Testis (tissue), 3 donors: Measurements from ENCODE around the gene B3GALT4. TPM values are rescaled to one million over a fixed set of nuclear protein-coding genes. Genes with fewer than 3 reads are reported as not detected.
"Not testable (repeated sequence)": the region's sequence is repeated elsewhere in the genome, so short reads cannot be mapped to it uniquely, and the experiment has no call there.

Source experiments
- DNase-seq: peaks from one replicate; pipeline ENCODE4 v3.0.0-alpha.2; 2019
- H3K27ac ChIP-seq, 2 donors: fragments of 200-600 bp; sonication (generic); one replicate each; pipeline ENCODE4 v1.5.1; 2019
- H3K27me3 ChIP-seq: fragments of 200-600 bp; sonication (generic); one replicate; pipeline ENCODE4 v1.5.1; 2019
- H3K36me3 ChIP-seq: fragments of 200-600 bp; sonication (generic); one replicate; pipeline ENCODE4 v1.5.1; 2017; ENCODE audit warnings: low read depth; ENCODE audit errors: missing control alignments
- H3K4me1 ChIP-seq: fragments of 200-600 bp; sonication (generic); one replicate; pipeline ENCODE4 v1.5.1; 2019
- H3K4me3 ChIP-seq, 2 donors: fragments of 200-600 bp; sonication (generic); one replicate each; pipeline ENCODE4 v1.5.1; 2017 to 2019
- H3K9me3 ChIP-seq: fragments of 200-600 bp; sonication (generic); one replicate; pipeline ENCODE4 v1.5.1; 2017
- CTCF ChIP-seq, 3 experiments: fragments of 450-650 bp in 2 of 3; fragments of 200-600 bp in 1 of 3; sonication (generic) in 1 of 3; IDR thresholded peaks; one replicate each; pipeline ENCODE4 v1.5.1; 2016 to 2019; ENCODE audit warnings: antibody characterized with exemption in 3 of 3, mild to moderate bottlenecking in 2 of 3, moderate library complexity in 1 of 3
- POLR2A ChIP-seq: fragments of 450-650 bp; IDR thresholded peaks from one replicate; pipeline ENCODE4 v1.6.1; 2017; ENCODE audit warnings: antibody characterized with exemption, mild to moderate bottlenecking, moderate library complexity
- WGBS, 2 donors: methylation state at CpG; one replicate each; pipeline ENCODE4 v1.1.5; 2018; 5-methylcytosine and 5-hydroxymethylcytosine counted together
- intact Hi-C: fragments of 100-400 bp; cut with DNase I; formaldehyde crosslinking; loops from one replicate; pipeline ENCODE4 v1.15.1; 2023; ENCODE audit warnings: low total_unique reads
- polyA plus RNA-seq: library from polyadenylated mRNA; stranded (reverse); fragments of 350-450 nt; fragmentation: Illumina TruSeq; extraction: RNeasy Lipid Tissue Mini Kit (QIAGEN cat#74804); gene quantifications from one replicate; pipeline ENCODE4 v1.2.3, GENCODE V29; 2014; ENCODE audit warnings: low read depth, low replicate concordance; ENCODE audit not compliant: insufficient read depth
- total RNA-seq, 2 donors: library from RNA; depleted of rRNA; stranded (reverse); fragments of >200 nt; gene quantifications; one replicate each; pipeline ENCODE4 v1.2.3, GENCODE V29; 2016

The B3GALT4 gene
- total and polyA plus RNA-seq, 3 donors from 2014 or later, result 18.0 to 55.4 (median 18.3) TPM

GRCh38 chr6:33278810-33279209 lies 1.9 kb downstream of the B3GALT4 start:
- peaks cover 20% of the 10 kb centered on the region for H3K4me1 ChIP-seq

DNA sequence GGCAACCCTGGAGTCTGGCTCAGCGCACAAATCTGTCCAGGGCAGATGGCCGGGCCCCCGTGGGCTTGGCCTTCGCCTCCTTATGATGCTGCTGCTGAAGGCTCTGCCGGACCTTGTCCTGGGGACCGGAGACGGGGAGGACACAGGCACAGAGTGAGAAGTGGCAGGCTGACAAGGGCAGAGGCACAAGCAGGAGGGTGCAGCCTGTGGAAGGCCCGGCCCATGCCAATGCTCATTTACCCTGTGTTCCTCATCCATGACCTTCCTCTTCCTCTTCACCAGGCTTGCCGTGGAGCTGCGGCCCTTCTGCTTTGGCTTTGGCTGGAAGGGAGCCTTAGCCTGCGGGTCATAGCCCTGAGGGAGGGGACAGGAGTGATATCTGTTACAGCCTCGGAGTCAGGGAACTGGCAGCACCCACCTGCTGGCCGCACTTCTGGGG lies 2.4 kb downstream of the B3GALT4 start:
- peaks cover 18% of the 10 kb centered on the region for H3K4me1 ChIP-seq
- intact Hi-C loops, result no loop called here
- WGBS, 2 donors, result 67 to 69% methylated on average over 5 to 13 of the region's 13 CpGs

More at GRCh38 chr6:33278810-33279209, 1.9 kb downstream of the B3GALT4 start:
- no peaks in the 10 kb centered on the region for H3K36me3 ChIP-seq
- H3K27me3 ChIP-seq, result no peaks in the 10 kb centered on the region
- intact Hi-C loops, result no loop called here
- no peak for DNase-seq
- TF ChIP-seq CTCF (IDR thresholded peaks at IDR 0.05) (no peak), POLR2A (no peak)
- no peak overlapping the region for H3K4me3 ChIP-seq
- no peaks in the 10 kb centered on the region for H3K9me3 ChIP-seq
- no peak overlapping the region for H3K27ac ChIP-seq
- 80 to 83% methylated on average over 3 of the region's 3 CpGs for WGBS, 2 donors

DNA sequence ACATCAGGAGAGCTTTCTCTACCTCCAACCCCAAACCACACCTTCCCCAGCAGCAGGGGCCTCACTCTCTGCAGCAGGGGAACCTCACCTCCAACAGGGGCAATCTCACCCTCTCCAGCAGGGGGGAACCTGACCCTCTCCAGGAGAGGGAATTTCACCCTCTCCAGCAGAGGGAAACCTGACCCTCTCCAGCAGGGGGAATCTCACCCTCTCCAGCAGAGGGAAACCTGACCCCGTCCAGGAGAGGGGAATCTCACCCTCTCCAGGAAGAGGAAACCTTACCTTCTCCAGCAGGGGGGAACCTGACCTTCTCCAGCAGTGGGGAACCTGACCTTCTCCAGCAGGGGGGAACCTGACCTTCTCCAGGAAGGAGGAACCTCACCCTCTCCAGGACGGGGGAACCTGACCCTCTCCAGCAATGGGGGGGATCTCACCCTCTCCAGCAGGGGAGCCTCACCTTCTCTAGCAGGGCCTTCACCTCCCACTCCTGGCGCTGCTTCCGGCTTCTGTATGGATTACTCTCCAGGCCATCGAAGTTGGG lies 3.1 kb downstream of the B3GALT4 start:
- WGBS, 2 donors, result 33 to 64% methylated on average over 1 to 5 of the region's 5 CpGs
- no peak overlapping the region for H3K4me3 ChIP-seq
- no peak overlapping the region for H3K27ac ChIP-seq
- intact Hi-C loops, result no loop called here
- no peaks in the 10 kb centered on the region for H3K27me3 ChIP-seq
- TF ChIP-seq CTCF (IDR thresholded peaks at IDR 0.05), result peak; percentile 14 to 32 (median 22)
- TF ChIP-seq POLR2A, result no peak
- no peaks in the 10 kb centered on the region for H3K36me3 ChIP-seq
- H3K4me1 ChIP-seq, result peaks cover 13% of the 10 kb centered on the region
- no peak for DNase-seq
- no peaks in the 10 kb centered on the region for H3K9me3 ChIP-seq

More for the DNA sequence above, 2.4 kb downstream of the B3GALT4 start:
- Histone ChIP-seq H3K9me3 (no peaks in the 10 kb centered on the region), H3K27me3 (no peaks in the 10 kb centered on the region), H3K36me3 (no peaks in the 10 kb centered on the region), H3K27ac (no peak overlapping the region), H3K4me3 (no peak overlapping the region)
- no peak for DNase-seq
- TF ChIP-seq CTCF (IDR thresholded peaks at IDR 0.05) (no peak), POLR2A (no peak)

DNA sequence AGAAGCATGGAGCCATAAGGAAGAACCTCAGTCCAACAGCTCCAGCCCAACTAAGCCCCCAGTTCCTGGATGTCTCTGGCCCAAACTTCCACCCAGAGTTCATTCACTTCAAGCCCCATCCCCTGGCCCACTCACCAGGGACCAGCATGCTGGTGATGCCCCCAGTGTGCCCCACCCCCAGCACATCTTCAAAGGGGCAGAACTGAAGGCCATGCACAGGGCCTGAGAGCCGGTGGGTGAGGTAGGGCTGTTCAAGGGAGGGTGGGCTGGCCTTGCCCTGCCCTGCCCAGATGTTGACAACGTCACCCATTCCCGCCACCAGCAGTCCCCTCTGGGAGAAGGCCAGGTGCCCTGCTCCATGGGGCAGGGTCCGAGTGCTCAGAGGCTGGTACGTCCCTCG lies 3.6 kb downstream of the B3GALT4 start:
- WGBS, 2 donors, result 90 to 100% methylated on average over 3 to 6 of the region's 6 CpGs
- no peak for TF ChIP-seq POLR2A
- no peak for TF ChIP-seq CTCF (IDR thresholded peaks at IDR 0.05)
- Histone ChIP-seq H3K9me3 (no peaks in the 10 kb centered on the region), H3K27me3 (no peaks in the 10 kb centered on the region), H3K36me3 (no peaks in the 10 kb centered on the region), H3K27ac (no peak overlapping the region), H3K4me1 (peaks cover 13% of the 10 kb centered on the region), H3K4me3 (no peak overlapping the region)
- intact Hi-C loops, result no loop called here
- DNase-seq, result no peak

GRCh38 chr6:33285214-33285613 lies 8.3 kb downstream of the B3GALT4 start:
- H3K9me3 ChIP-seq, H3K36me3 ChIP-seq, H3K27ac ChIP-seq, H3K27me3 ChIP-seq, DNase-seq, H3K4me1 ChIP-seq, H3K4me3 ChIP-seq, intact Hi-C loops: not testable (repeated sequence)
- 95 to 100% methylated on average over 3 to 4 of the region's 4 CpGs for WGBS, 2 donors
